ENCODE data around the gene PDE8B. TPM values are rescaled to one million over a fixed set of nuclear protein-coding genes. Genes with fewer than 3 reads are reported as not detected.

The PDE8B gene
- polyA plus RNA-seq, 1 donor (not counting 4 experiments of a cell fraction or from before 2014, with no cell fraction given), result not detected

GRCh38 chr5:77312413-77312812 is 101.9 kb downstream of the PDE8B start:
- no peak for FAIRE-seq
- no peaks in the 10 kb centered on the region for H3K36me3 ChIP-seq (ENCODE audit: control insufficient read depth in 2 of 2, extremely low read depth in 1 of 2, insufficient read depth in 2 of 2, low read length in 2 of 2)
- no peaks in the 10 kb centered on the region for H3K79me2 ChIP-seq (ENCODE audit: control insufficient read depth, insufficient read depth, low read length)
- no peaks in the 10 kb centered on the region for H4K20me1 ChIP-seq (ENCODE audit: control insufficient read depth, extremely low read depth, insufficient read depth, low read length)
- H3K4me3 ChIP-seq (ENCODE audit: control insufficient read depth in 2 of 3, extremely low read depth in 1 of 3, insufficient read depth in 2 of 3, low read depth in 1 of 3, low read length in 3 of 3), result no peak overlapping the region
- dilution Hi-C loops (cut with MboI; ENCODE audit: extremely low pct_ligation_motif_present, low sequenced_read_pairs), result no loop called here
- no peak overlapping the region for H3K4me2 ChIP-seq (ENCODE audit: control insufficient read depth, extremely low read depth, insufficient read depth, low read depth, low read length)
- H3K4me1 ChIP-seq (ENCODE audit: control insufficient read depth, extremely low read depth, insufficient read depth, low read length), result no peaks in the 10 kb centered on the region
- no peaks in the 10 kb centered on the region for H3K9me3 ChIP-seq (ENCODE audit: control insufficient read depth, low read depth, low read length)
- H3K9ac ChIP-seq (ENCODE audit: control insufficient read depth, extremely low read depth, insufficient read depth, low read length), result no peak overlapping the region
- H3K9me1 ChIP-seq (ENCODE audit: control insufficient read depth, extremely low read depth, insufficient read depth, low read length), result no peaks in the 10 kb centered on the region
- H2AFZ ChIP-seq (ENCODE audit: control insufficient read depth, low read length), result no peak overlapping the region
- no peak for DNase-seq (ENCODE audit: low read depth, low spot score)
- peaks cover 3% of the 10 kb centered on the region for H3K27me3 ChIP-seq (ENCODE audit: control insufficient read depth, extremely low read depth, insufficient read depth, low read length)
- no peak overlapping the region for H3K27ac ChIP-seq (ENCODE audit: control insufficient read depth, insufficient read depth, low read length)
- no peak for TF ChIP-seq CTCF (optimal IDR thresholded peaks at IDR 0.05 in 1 of 3, IDR thresholded peaks at IDR 0.05 in 1 of 3, conservative IDR thresholded peaks at IDR 0.05 in 1 of 3; ENCODE audit: extremely low read depth in 1 of 3, insufficient read depth in 2 of 3, low read length in 3 of 3)
- no peak for TF ChIP-seq EZH2 (IDR thresholded peaks at IDR 0.05; ENCODE audit: low read length)

- dilution Hi-C loops (cut with MboI; ENCODE audit: extremely low pct_ligation_motif_present, low sequenced_read_pairs), result no loop called here
- Histone ChIP-seq H3K79me2 (ENCODE audit: control insufficient read depth, insufficient read depth, low read length) (no peaks in the 10 kb centered on the region), H3K27ac (ENCODE audit: control insufficient read depth, insufficient read depth, low read length) (no peak overlapping the region), H3K9ac (ENCODE audit: control insufficient read depth, extremely low read depth, insufficient read depth, low read length) (no peak overlapping the region), H3K4me1 (ENCODE audit: control insufficient read depth, extremely low read depth, insufficient read depth, low read length) (no peaks in the 10 kb centered on the region), H4K20me1 (ENCODE audit: control insufficient read depth, extremely low read depth, insufficient read depth, low read length) (no peaks in the 10 kb centered on the region), H3K9me3 (ENCODE audit: control insufficient read depth, low read depth, low read length) (no peaks in the 10 kb centered on the region), H3K9me1 (ENCODE audit: control insufficient read depth, extremely low read depth, insufficient read depth, low read length) (no peaks in the 10 kb centered on the region), H3K36me3 (ENCODE audit: control insufficient read depth in 2 of 2, extremely low read depth in 1 of 2, insufficient read depth in 2 of 2, low read length in 2 of 2) (no peaks in the 10 kb centered on the region), H3K27me3 (ENCODE audit: control insufficient read depth, extremely low read depth, insufficient read depth, low read length) (peaks cover 5% of the 10 kb centered on the region), H3K4me3 (ENCODE audit: control insufficient read depth in 2 of 3, extremely low read depth in 1 of 3, insufficient read depth in 2 of 3, low read depth in 1 of 3, low read length in 3 of 3) (no peak overlapping the region), H2AFZ (ENCODE audit: control insufficient read depth, low read length) (no peak overlapping the region), H3K4me2 (ENCODE audit: control insufficient read depth, extremely low read depth, insufficient read depth, low read depth, low read length) (no peak overlapping the region)
- FAIRE-seq (no peak), DNase-seq (ENCODE audit: low read depth, low spot score) (no peak)
- no peak for TF ChIP-seq CTCF (optimal IDR thresholded peaks at IDR 0.05 in 1 of 3, IDR thresholded peaks at IDR 0.05 in 1 of 3, conservative IDR thresholded peaks at IDR 0.05 in 1 of 3; ENCODE audit: extremely low read depth in 1 of 3, insufficient read depth in 2 of 3, low read length in 3 of 3)
- no peak for TF ChIP-seq EZH2 (IDR thresholded peaks at IDR 0.05; ENCODE audit: low read length)
Measured at GRCh38 chr5:77316871-77317661, 106.6 kb downstream of the PDE8B start.

Measured in keratinocyte (primary cell).